WTC11 (cell line): ENCODE measurements around the gene ARFGAP2.

Experiments
- GABPB1 ChIP-seq: sonication (generic); formaldehyde crosslinking; IDR thresholded peaks from 2 replicates; pipeline ENCODE4 v1.8.1; 2023; ENCODE audit warnings: mild to moderate bottlenecking, missing genetic modification reagents
- NR3C1 ChIP-seq: sonication (generic); formaldehyde crosslinking; conservative IDR thresholded peaks from 2 replicates; pipeline ENCODE4 v1.8.1; 2023; ENCODE audit warnings: low read depth, mild to moderate bottlenecking, missing genetic modification reagents
- TF ChIP-seq, protein P1 (sequence below): fragments of 200-600 bp; IDR thresholded peaks from 2 replicates; pipeline ENCODE4 v1.8.0; 2022; ENCODE audit warnings: antibody characterized with exemption
- TF ChIP-seq, protein P2 (sequence below): sonication (generic); formaldehyde crosslinking; IDR thresholded peaks from 2 replicates; pipeline ENCODE4 v1.8.1; 2023; ENCODE audit warnings: mild to moderate bottlenecking, missing genetic modification reagents
- TF ChIP-seq, protein P3 (sequence below): sonication (generic); formaldehyde crosslinking; IDR thresholded peaks from 2 replicates; pipeline ENCODE4 v1.8.0; 2022; ENCODE audit warnings: mild to moderate bottlenecking, missing genetic modification reagents

DNA sequence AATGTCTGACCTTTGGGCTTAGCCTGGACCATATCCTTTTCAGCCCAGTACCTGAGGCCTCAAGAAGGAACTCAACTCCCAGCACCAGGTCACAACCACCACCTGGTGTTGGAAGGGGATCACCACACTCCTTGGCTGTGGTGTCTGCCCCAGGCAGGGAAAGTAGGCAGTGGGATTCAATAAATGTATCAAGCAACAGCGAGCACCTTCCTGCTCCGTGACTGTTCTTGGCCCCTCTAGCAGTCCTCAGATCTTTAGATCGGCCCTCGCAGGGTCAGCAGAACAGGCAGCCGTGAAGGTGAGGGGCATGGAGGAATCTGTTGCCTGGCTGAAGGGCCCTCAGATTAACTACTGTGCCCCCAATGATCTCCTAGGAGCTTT lies 15.9 kb downstream of the ARFGAP2 start:
- TF ChIP-seq, protein P1, sequence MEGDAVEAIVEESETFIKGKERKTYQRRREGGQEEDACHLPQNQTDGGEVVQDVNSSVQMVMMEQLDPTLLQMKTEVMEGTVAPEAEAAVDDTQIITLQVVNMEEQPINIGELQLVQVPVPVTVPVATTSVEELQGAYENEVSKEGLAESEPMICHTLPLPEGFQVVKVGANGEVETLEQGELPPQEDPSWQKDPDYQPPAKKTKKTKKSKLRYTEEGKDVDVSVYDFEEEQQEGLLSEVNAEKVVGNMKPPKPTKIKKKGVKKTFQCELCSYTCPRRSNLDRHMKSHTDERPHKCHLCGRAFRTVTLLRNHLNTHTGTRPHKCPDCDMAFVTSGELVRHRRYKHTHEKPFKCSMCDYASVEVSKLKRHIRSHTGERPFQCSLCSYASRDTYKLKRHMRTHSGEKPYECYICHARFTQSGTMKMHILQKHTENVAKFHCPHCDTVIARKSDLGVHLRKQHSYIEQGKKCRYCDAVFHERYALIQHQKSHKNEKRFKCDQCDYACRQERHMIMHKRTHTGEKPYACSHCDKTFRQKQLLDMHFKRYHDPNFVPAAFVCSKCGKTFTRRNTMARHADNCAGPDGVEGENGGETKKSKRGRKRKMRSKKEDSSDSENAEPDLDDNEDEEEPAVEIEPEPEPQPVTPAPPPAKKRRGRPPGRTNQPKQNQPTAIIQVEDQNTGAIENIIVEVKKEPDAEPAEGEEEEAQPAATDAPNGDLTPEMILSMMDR, result no peak
- TF ChIP-seq, protein P2, sequence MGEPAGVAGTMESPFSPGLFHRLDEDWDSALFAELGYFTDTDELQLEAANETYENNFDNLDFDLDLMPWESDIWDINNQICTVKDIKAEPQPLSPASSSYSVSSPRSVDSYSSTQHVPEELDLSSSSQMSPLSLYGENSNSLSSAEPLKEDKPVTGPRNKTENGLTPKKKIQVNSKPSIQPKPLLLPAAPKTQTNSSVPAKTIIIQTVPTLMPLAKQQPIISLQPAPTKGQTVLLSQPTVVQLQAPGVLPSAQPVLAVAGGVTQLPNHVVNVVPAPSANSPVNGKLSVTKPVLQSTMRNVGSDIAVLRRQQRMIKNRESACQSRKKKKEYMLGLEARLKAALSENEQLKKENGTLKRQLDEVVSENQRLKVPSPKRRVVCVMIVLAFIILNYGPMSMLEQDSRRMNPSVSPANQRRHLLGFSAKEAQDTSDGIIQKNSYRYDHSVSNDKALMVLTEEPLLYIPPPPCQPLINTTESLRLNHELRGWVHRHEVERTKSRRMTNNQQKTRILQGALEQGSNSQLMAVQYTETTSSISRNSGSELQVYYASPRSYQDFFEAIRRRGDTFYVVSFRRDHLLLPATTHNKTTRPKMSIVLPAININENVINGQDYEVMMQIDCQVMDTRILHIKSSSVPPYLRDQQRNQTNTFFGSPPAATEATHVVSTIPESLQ (CRISPR knock-in tag), result no peak
- no peak for TF ChIP-seq NR3C1 (CRISPR knock-in tag)
- no peak for TF ChIP-seq GABPB1 (CRISPR knock-in tag)
- TF ChIP-seq, protein P3, sequence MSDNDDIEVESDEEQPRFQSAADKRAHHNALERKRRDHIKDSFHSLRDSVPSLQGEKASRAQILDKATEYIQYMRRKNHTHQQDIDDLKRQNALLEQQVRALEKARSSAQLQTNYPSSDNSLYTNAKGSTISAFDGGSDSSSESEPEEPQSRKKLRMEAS (CRISPR knock-in tag), result no peak
